ENCODE data around the gene SLC15A4.

Gene SLC15A4

GRCh38 chr12:128791395-128792322 lies 32.1 kb downstream of the SLC15A4 start:
- DNase-seq: no peak

- no peak for DNase-seq
These were observed 32.9 kb downstream of the SLC15A4 start for GRCh38 chr12:128790653-128791373.

GRCh38 chr12:128790221-128790620 lies 33.5 kb downstream of the SLC15A4 start:
- DNase-seq: no peak

- DNase-seq: no peak
These were observed 34.3 kb downstream of the SLC15A4 start for GRCh38 chr12:128789356-128789929.

GRCh38 chr12:128787827-128788226 lies 35.9 kb downstream of the SLC15A4 start:
- no peak for DNase-seq

GRCh38 chr12:128786741-128787391 lies 36.9 kb downstream of the SLC15A4 start:
- no peak for DNase-seq

GRCh38 chr12:128784030-128784760 lies 39.6 kb downstream of the SLC15A4 start:
- no peak for DNase-seq

GRCh38 chr12:128783129-128783574 lies 40.6 kb downstream of the SLC15A4 start:
- DNase-seq: no peak

GRCh38 chr12:128779901-128780300 lies 43.9 kb downstream of the SLC15A4 start:
- no peak for DNase-seq

GRCh38 chr12:128772249-128772648 lies 51.5 kb downstream of the SLC15A4 start:
- no peak for DNase-seq

GRCh38 chr12:128771681-128772080 lies 52.1 kb downstream of the SLC15A4 start:
- DNase-seq: no peak

GRCh38 chr12:128767518-128767917 lies 56.2 kb downstream of the SLC15A4 start:
- no peak for DNase-seq

- no peak for DNase-seq
These were observed 56.8 kb downstream of the SLC15A4 start for GRCh38 chr12:128766738-128767501.

- no peak for DNase-seq
These were observed 60.4 kb downstream of the SLC15A4 start for GRCh38 chr12:128763395-128763794.

GRCh38 chr12:128761379-128761790 lies 62.4 kb downstream of the SLC15A4 start:
- no peak for DNase-seq

GRCh38 chr12:128755566-128755965 lies 68.2 kb downstream of the SLC15A4 start:
- DNase-seq: no peak

GRCh38 chr12:128754275-128754674 lies 69.5 kb downstream of the SLC15A4 start:
- no peak for DNase-seq

GRCh38 chr12:128753438-128753837 lies 70.3 kb downstream of the SLC15A4 start:
- DNase-seq: no peak

GRCh38 chr12:128752386-128752785 lies 71.4 kb downstream of the SLC15A4 start:
- DNase-seq: no peak

GRCh38 chr12:128747441-128747840 lies 76.3 kb downstream of the SLC15A4 start:
- DNase-seq: no peak

All from CD4-positive, alpha-beta T cell treated with Interleukin-17A for 4 hours (primary cell).